ENCODE measurements around the gene TRIM24. TPM values are rescaled to one million over a fixed set of nuclear protein-coding genes. Genes with fewer than 3 reads are reported as not detected.

Gene TRIM24
- total RNA-seq, 2 experiments from 2014 or later, result 14.1 to 16.0 TPM

GRCh38 chr7:138475377-138475776 is 15.3 kb downstream of the TRIM24 start:
- Mint-ChIP-seq H3K4me1 (ENCODE audit: low read depth) (peaks cover 72% of the 10 kb centered on the region), H3K27me3 (no peaks in the 10 kb centered on the region), H3K4me3 (no peak overlapping the region), H3K9me3 (no peaks in the 10 kb centered on the region), H3K27ac (no peak overlapping the region), H3K36me3 (ENCODE audit: low read depth) (no peaks in the 10 kb centered on the region)
- DNase-seq (no peak), ATAC-seq (ENCODE audit: poor library complexity) (no peak)
- Histone ChIP-seq H3K27me3 (ENCODE audit: control insufficient read depth in 1 of 2, insufficient read depth in 2 of 2, low read length in 2 of 2) (no peaks in the 10 kb centered on the region), H3K27ac (ENCODE audit: low read depth in 1 of 2, low read length in 2 of 2) (no peak overlapping the region), H3K36me3 (ENCODE audit: insufficient read depth, low read length) (no peaks in the 10 kb centered on the region), H3K4me3 (ENCODE audit: low read length) (no peak overlapping the region), H3K9me3 (ENCODE audit: control insufficient read depth in 1 of 2, insufficient read depth in 1 of 2, low read length in 2 of 2) (no peaks in the 10 kb centered on the region), H3K4me1 (ENCODE audit: insufficient read depth, low read length) (peaks cover 3% of the 10 kb centered on the region)
- ChIA-PET POLR2A (no interaction called here), CTCF (no interaction called here)
- no peak for TF ChIP-seq CTCF (IDR thresholded peaks at IDR 0.05)
- intact Hi-C loops (cut with DNase I, micrococcal nuclease), result no loop called here

- Histone ChIP-seq H3K9me3 (ENCODE audit: control insufficient read depth in 1 of 2, insufficient read depth in 1 of 2, low read length in 2 of 2) (no peaks in the 10 kb centered on the region), H3K27me3 (ENCODE audit: control insufficient read depth in 1 of 2, insufficient read depth in 2 of 2, low read length in 2 of 2) (no peaks in the 10 kb centered on the region), H3K4me3 (ENCODE audit: low read length) (no peak overlapping the region), H3K36me3 (ENCODE audit: insufficient read depth, low read length) (no peaks in the 10 kb centered on the region), H3K27ac (ENCODE audit: low read depth in 1 of 2, low read length in 2 of 2) (no peak overlapping the region), H3K4me1 (ENCODE audit: insufficient read depth, low read length) (peaks cover 14% of the 10 kb centered on the region)
- POLR2A ChIA-PET, result no interaction called here
- CTCF ChIA-PET, result interaction anchor here (0.6 kb wide), 1 partner anchor 205 kb away, joined by 3 read pairs; no protein-coding TSS in a partner anchor
- TF ChIP-seq CTCF (IDR thresholded peaks at IDR 0.05), result no peak
- H3K4me3 Mint-ChIP-seq, result no peak overlapping the region
- intact Hi-C loops (cut with DNase I, micrococcal nuclease), result no loop called here
- H3K27ac Mint-ChIP-seq, result no peak overlapping the region
- H3K4me1 Mint-ChIP-seq (ENCODE audit: low read depth), result peaks cover 77% of the 10 kb centered on the region
- no peaks in the 10 kb centered on the region for H3K27me3 Mint-ChIP-seq
- H3K9me3 Mint-ChIP-seq, result no peaks in the 10 kb centered on the region
- no peak for DNase-seq
- no peaks in the 10 kb centered on the region for H3K36me3 Mint-ChIP-seq (ENCODE audit: low read depth)
- no peak for ATAC-seq (ENCODE audit: poor library complexity)
Observed at GRCh38 chr7:138477081-138477578, 17.1 kb downstream of the TRIM24 start.

- Histone ChIP-seq H3K4me1 (ENCODE audit: insufficient read depth, low read length) (peaks cover 14% of the 10 kb centered on the region), H3K27ac (ENCODE audit: low read depth in 1 of 2, low read length in 2 of 2) (no peak overlapping the region), H3K27me3 (ENCODE audit: control insufficient read depth in 1 of 2, insufficient read depth in 2 of 2, low read length in 2 of 2) (no peaks in the 10 kb centered on the region), H3K36me3 (ENCODE audit: insufficient read depth, low read length) (no peaks in the 10 kb centered on the region), H3K4me3 (ENCODE audit: low read length) (no peak overlapping the region), H3K9me3 (ENCODE audit: control insufficient read depth in 1 of 2, insufficient read depth in 1 of 2, low read length in 2 of 2) (no peaks in the 10 kb centered on the region)
- TF ChIP-seq CTCF (IDR thresholded peaks at IDR 0.05), result no peak
- no peak overlapping the region for H3K27ac Mint-ChIP-seq
- peaks cover 77% of the 10 kb centered on the region for H3K4me1 Mint-ChIP-seq (ENCODE audit: low read depth)
- no peaks in the 10 kb centered on the region for H3K27me3 Mint-ChIP-seq
- no peaks in the 10 kb centered on the region for H3K9me3 Mint-ChIP-seq
- ATAC-seq (ENCODE audit: poor library complexity), result no peak
- H3K4me3 Mint-ChIP-seq, result no peak overlapping the region
- CTCF ChIA-PET, result interaction anchor here (0.6 kb wide), 1 partner anchor 205 kb away, joined by 3 read pairs; no protein-coding TSS in a partner anchor
- intact Hi-C loops (cut with DNase I, micrococcal nuclease), result no loop called here
- POLR2A ChIA-PET, result no interaction called here
- no peak for DNase-seq
- H3K36me3 Mint-ChIP-seq (ENCODE audit: low read depth), result no peaks in the 10 kb centered on the region
Observed at GRCh38 chr7:138477581-138477980, 17.5 kb downstream of the TRIM24 start.
